UCSD-AML1 (cell line): Measurements from ENCODE around the gene PRR23C.

Experiments
- DNase-seq: peaks from one replicate; lab custom pipeline; 2025; ENCODE audit not compliant: unreplicated experiment; lab: John Stamatoyannopoulos, UW

Gene PRR23C

GRCh38 chr3:139005356-139005993 lies 39.2 kb downstream of the PRR23C start:
- no peak for DNase-seq

- DNase-seq, result no peak
Observed at GRCh38 chr3:138995706-138996105, 49.0 kb downstream of the PRR23C start.
